Measurements from ENCODE around the gene VPS37B. TPM values are rescaled to one million over a fixed set of nuclear protein-coding genes. Genes with fewer than 3 reads are reported as not detected.

The VPS37B gene
- total RNA-seq, 1 donor from 2014 or later: 36.3 TPM

- TF ChIP-seq CTCF (IDR thresholded peaks at IDR 0.05): no peak
- peak; percentile 66 for DNase-seq
- no peak overlapping the region for H3K4me3 ChIP-seq
- H3K27ac ChIP-seq: no peak overlapping the region
- peaks cover 16% of the 10 kb centered on the region for H3K4me1 ChIP-seq
- H3K27me3 ChIP-seq: no peaks in the 10 kb centered on the region
- no peaks in the 10 kb centered on the region for H3K9me3 ChIP-seq
- intact Hi-C loops (cut with DNase I): loop anchor here (2.0 kb wide), 1 partner anchor 91 kb away; no protein-coding TSS in a partner anchor
- H3K36me3 ChIP-seq: peaks cover 21% of the 10 kb centered on the region
- ATAC-seq: no peak
These were observed 36.5 kb downstream of the VPS37B start for GRCh38 chr12:122859303-122860039.

GRCh38 chr12:122858591-122859302 lies 37.2 kb downstream of the VPS37B start:
- DNase-seq: no peak

GRCh38 chr12:122858171-122858570 lies 37.8 kb downstream of the VPS37B start:
- Histone ChIP-seq H3K27me3 (no peaks in the 10 kb centered on the region), H3K27ac (no peak overlapping the region), H3K4me3 (no peak overlapping the region), H3K36me3 (peaks cover 21% of the 10 kb centered on the region), H3K4me1 (peaks cover 12% of the 10 kb centered on the region), H3K9me3 (no peaks in the 10 kb centered on the region)
- intact Hi-C loops (cut with DNase I): no loop called here
- TF ChIP-seq CTCF (IDR thresholded peaks at IDR 0.05): no peak
- DNase-seq (peak; percentile 81), ATAC-seq (peak; percentile 49)

More at GRCh38 chr12:122858591-122859302, 37.2 kb downstream of the VPS37B start:
- TF ChIP-seq CTCF (IDR thresholded peaks at IDR 0.05): no peak
- no peaks in the 10 kb centered on the region for H3K27me3 ChIP-seq
- peaks cover 16% of the 10 kb centered on the region for H3K4me1 ChIP-seq
- no peak overlapping the region for H3K27ac ChIP-seq
- H3K36me3 ChIP-seq: peaks cover 21% of the 10 kb centered on the region
- no peak overlapping the region for H3K4me3 ChIP-seq
- no peaks in the 10 kb centered on the region for H3K9me3 ChIP-seq
- intact Hi-C loops (cut with DNase I): no loop called here
- no peak for ATAC-seq

GRCh38 chr12:122856999-122857671 lies 38.8 kb downstream of the VPS37B start:
- no peak for TF ChIP-seq CTCF (IDR thresholded peaks at IDR 0.05)
- H3K27me3 ChIP-seq: no peaks in the 10 kb centered on the region
- H3K27ac ChIP-seq: no peak overlapping the region
- no peak for DNase-seq
- intact Hi-C loops (cut with DNase I): no loop called here
- H3K9me3 ChIP-seq: no peaks in the 10 kb centered on the region
- ATAC-seq: no peak
- H3K36me3 ChIP-seq: peaks cover 21% of the 10 kb centered on the region
- H3K4me1 ChIP-seq: peaks cover 7% of the 10 kb centered on the region
- H3K4me3 ChIP-seq: no peak overlapping the region

GRCh38 chr12:122855928-122856831 lies 39.7 kb downstream of the VPS37B start:
- DNase-seq: no peak
- intact Hi-C loops (cut with DNase I): no loop called here
- H3K9me3 ChIP-seq: no peaks in the 10 kb centered on the region
- no peak overlapping the region for H3K4me3 ChIP-seq
- peaks cover 21% of the 10 kb centered on the region for H3K36me3 ChIP-seq
- H3K27me3 ChIP-seq: no peaks in the 10 kb centered on the region
- peaks cover 5% of the 10 kb centered on the region for H3K4me1 ChIP-seq
- no peak for ATAC-seq
- no peak overlapping the region for H3K27ac ChIP-seq
- no peak for TF ChIP-seq CTCF (IDR thresholded peaks at IDR 0.05)
